ENCODE results near the gene ALDH9A1. TPM values are rescaled to one million over a fixed set of nuclear protein-coding genes. Genes with fewer than 3 reads are reported as not detected.

The ALDH9A1 gene
- total RNA-seq, 1 donor from 2014 or later, result 123 TPM

- no peaks in the 10 kb centered on the region for H3K9me3 Mint-ChIP-seq (ENCODE audit: unreplicated experiment)
- peaks cover 9% of the 10 kb centered on the region for H3K4me1 Mint-ChIP-seq (ENCODE audit: unreplicated experiment)
- no peak for DNase-seq (ENCODE audit: low spot score)
Observed at GRCh38 chr1:165629848-165630628, 68.3 kb downstream of the ALDH9A1 start.

GRCh38 chr1:165629151-165629550 lies 69.2 kb downstream of the ALDH9A1 start:
- Mint-ChIP-seq H3K9me3 (ENCODE audit: unreplicated experiment) (no peaks in the 10 kb centered on the region), H3K27ac (ENCODE audit: unreplicated experiment) (no peak overlapping the region), H3K4me3 (ENCODE audit: unreplicated experiment) (no peak overlapping the region), H3K27me3 (ENCODE audit: unreplicated experiment) (peaks cover under 1% of the 10 kb centered on the region), H3K36me3 (ENCODE audit: low read depth, unreplicated experiment) (no peaks in the 10 kb centered on the region), H3K4me1 (ENCODE audit: unreplicated experiment) (peaks cover 6% of the 10 kb centered on the region)
- no peak for DNase-seq (ENCODE audit: low spot score)
- TF ChIP-seq CTCF (IDR thresholded peaks at IDR 0.05; ENCODE audit: unreplicated experiment), result no peak

More at GRCh38 chr1:165629848-165630628, 68.3 kb downstream of the ALDH9A1 start:
- no peak for TF ChIP-seq CTCF (IDR thresholded peaks at IDR 0.05; ENCODE audit: unreplicated experiment)
- H3K27me3 Mint-ChIP-seq (ENCODE audit: unreplicated experiment), result peaks cover 1% of the 10 kb centered on the region
- H3K27ac Mint-ChIP-seq (ENCODE audit: unreplicated experiment), result no peak overlapping the region
- no peak overlapping the region for H3K4me3 Mint-ChIP-seq (ENCODE audit: unreplicated experiment)
- H3K36me3 Mint-ChIP-seq (ENCODE audit: low read depth, unreplicated experiment), result no peaks in the 10 kb centered on the region

- no peak for TF ChIP-seq CTCF (IDR thresholded peaks at IDR 0.05; ENCODE audit: unreplicated experiment)
- Mint-ChIP-seq H3K4me3 (ENCODE audit: unreplicated experiment) (no peak overlapping the region), H3K4me1 (ENCODE audit: unreplicated experiment) (peaks cover 4% of the 10 kb centered on the region), H3K36me3 (ENCODE audit: low read depth, unreplicated experiment) (no peaks in the 10 kb centered on the region), H3K27me3 (ENCODE audit: unreplicated experiment) (peaks cover 1% of the 10 kb centered on the region), H3K27ac (ENCODE audit: unreplicated experiment) (no peak overlapping the region), H3K9me3 (ENCODE audit: unreplicated experiment) (no peaks in the 10 kb centered on the region)
- no peak for DNase-seq (ENCODE audit: low spot score)
Observed at GRCh38 chr1:165628147-165628822, 70.1 kb downstream of the ALDH9A1 start.

DNA sequence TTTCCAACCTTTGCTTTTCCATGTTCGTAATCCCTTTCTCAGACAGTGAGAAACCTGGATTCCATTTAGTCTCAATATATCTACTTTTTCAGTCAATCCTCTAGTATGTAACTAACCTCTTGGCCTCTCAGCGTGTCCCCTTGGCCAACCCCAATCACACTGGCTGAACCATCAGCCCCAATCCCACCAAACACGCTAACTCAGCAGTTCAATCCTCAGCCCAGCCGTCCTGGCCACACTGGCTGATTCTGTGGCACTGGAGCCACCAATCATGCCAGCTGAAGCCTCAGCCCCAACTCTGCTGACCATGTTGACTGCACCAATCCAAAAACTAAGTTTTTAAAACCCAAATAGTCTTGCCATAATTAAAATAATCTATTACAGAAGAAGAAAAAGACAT lies 73.9 kb downstream of the ALDH9A1 start:
- no peak for DNase-seq (ENCODE audit: low spot score)
- H3K4me1 Mint-ChIP-seq (ENCODE audit: unreplicated experiment), result no peaks in the 10 kb centered on the region
- H3K9me3 Mint-ChIP-seq (ENCODE audit: unreplicated experiment), result no peaks in the 10 kb centered on the region
- peaks cover 1% of the 10 kb centered on the region for H3K27me3 Mint-ChIP-seq (ENCODE audit: unreplicated experiment)
- H3K4me3 Mint-ChIP-seq (ENCODE audit: unreplicated experiment), result no peak overlapping the region
- no peak for TF ChIP-seq CTCF (IDR thresholded peaks at IDR 0.05; ENCODE audit: unreplicated experiment)
- no peaks in the 10 kb centered on the region for H3K36me3 Mint-ChIP-seq (ENCODE audit: low read depth, unreplicated experiment)
- no peak overlapping the region for H3K27ac Mint-ChIP-seq (ENCODE audit: unreplicated experiment)

GRCh38 chr1:165623624-165624023 lies 74.7 kb downstream of the ALDH9A1 start:
- no peak for DNase-seq (ENCODE audit: low spot score)
- TF ChIP-seq CTCF (IDR thresholded peaks at IDR 0.05; ENCODE audit: unreplicated experiment), result no peak
- Mint-ChIP-seq H3K4me1 (ENCODE audit: unreplicated experiment) (no peaks in the 10 kb centered on the region), H3K27ac (ENCODE audit: unreplicated experiment) (no peak overlapping the region), H3K9me3 (ENCODE audit: unreplicated experiment) (no peaks in the 10 kb centered on the region), H3K4me3 (ENCODE audit: unreplicated experiment) (no peak overlapping the region), H3K36me3 (ENCODE audit: low read depth, unreplicated experiment) (no peaks in the 10 kb centered on the region), H3K27me3 (ENCODE audit: unreplicated experiment) (peaks cover 1% of the 10 kb centered on the region)
